ENCODE results near the gene SRC.

Gene SRC

DNA sequence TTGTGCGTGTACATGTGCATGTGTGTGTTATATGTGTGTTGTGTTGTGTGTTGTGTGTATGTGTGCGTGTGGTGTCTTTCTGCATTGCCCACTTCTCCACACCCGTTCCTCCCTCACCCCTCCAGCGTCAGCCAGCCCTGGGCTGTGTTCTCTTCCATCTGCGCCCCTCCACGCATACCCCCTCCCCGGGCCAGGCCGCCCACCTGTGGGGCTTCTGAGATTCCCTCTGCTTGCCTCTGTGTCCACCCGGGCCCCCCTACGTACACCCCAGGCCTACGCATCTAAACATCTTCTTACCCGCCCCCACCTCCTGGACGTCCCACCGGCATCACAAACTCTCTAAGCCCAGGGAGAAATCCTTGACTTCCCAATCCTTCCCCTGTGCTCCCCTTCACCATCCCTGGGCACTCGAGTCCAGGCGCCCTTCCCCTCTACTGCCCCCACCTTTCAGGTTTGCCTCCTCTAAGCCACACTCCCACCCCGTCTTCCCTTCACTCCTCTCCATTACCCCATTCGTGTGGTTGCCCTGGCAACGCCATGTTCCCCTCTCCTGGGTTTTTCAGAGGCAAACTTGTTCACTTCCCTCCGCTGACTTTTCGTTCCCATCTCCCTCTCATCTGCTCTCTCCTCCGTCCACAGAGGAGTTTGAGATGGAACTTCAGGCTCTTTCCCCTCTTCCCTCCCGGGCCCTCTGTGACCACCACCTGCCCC, 93.4 kb downstream of the SRC start:
- TF ChIP-seq, protein P1, sequence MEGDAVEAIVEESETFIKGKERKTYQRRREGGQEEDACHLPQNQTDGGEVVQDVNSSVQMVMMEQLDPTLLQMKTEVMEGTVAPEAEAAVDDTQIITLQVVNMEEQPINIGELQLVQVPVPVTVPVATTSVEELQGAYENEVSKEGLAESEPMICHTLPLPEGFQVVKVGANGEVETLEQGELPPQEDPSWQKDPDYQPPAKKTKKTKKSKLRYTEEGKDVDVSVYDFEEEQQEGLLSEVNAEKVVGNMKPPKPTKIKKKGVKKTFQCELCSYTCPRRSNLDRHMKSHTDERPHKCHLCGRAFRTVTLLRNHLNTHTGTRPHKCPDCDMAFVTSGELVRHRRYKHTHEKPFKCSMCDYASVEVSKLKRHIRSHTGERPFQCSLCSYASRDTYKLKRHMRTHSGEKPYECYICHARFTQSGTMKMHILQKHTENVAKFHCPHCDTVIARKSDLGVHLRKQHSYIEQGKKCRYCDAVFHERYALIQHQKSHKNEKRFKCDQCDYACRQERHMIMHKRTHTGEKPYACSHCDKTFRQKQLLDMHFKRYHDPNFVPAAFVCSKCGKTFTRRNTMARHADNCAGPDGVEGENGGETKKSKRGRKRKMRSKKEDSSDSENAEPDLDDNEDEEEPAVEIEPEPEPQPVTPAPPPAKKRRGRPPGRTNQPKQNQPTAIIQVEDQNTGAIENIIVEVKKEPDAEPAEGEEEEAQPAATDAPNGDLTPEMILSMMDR (IDR thresholded peaks at IDR 0.05; ENCODE audit: low read depth, low read length, missing control alignments), result no peak
- no peak overlapping the region for H3K4me3 ChIP-seq (ENCODE audit: low read depth, low read length)

DNA sequence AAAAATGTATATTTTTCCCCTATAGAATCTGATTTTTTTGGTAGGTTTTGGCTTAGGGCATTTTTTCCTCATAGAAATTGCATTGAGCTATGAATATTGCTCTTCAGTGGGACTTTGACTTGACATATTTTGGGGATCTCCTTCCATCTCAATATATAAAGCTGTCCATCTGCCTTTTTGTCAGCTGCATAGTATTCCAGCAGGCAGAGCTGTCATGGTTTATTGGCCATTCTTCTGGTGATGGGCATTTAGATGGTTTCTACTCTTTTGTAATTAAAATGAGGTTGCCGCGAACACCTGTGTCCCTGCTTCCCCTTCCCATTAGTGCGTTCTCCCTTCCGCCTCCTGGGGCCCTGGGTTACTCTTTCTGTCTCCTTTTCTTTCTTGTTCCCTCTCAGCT, 95.1 kb downstream of the SRC start:
- no peak overlapping the region for H3K4me3 ChIP-seq (ENCODE audit: low read depth, low read length)
- no peak for DNase-seq (ENCODE audit: low read depth)
- in situ Hi-C loops (cut with HindIII; ENCODE audit: low sequenced_read_pairs), result no loop called here

More for the DNA sequence above, 93.4 kb downstream of the SRC start:
- in situ Hi-C loops (cut with HindIII; ENCODE audit: low sequenced_read_pairs), result no loop called here
- no peak for DNase-seq (ENCODE audit: low read depth)

DNA sequence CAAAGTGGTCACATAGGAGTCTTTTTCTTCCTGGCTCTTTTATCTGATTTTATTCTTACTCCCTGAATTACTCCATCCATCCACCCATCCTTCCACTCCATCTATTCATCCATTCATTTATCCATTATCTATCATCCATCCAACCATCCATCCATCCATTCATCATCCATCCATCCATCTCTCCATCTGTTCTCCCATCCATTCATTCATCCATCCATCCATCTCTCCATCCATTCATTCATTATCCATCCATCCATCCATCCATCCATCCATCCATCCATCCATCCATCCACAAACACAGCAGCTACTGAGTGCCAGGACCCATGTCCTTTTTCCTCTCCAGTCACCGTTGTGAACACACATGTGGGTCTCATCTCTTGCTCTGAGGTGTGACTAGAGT, 96.6 kb downstream of the SRC start:
- TF ChIP-seq, protein P1 (IDR thresholded peaks at IDR 0.05; ENCODE audit: low read depth, low read length, missing control alignments), result no peak
- no peak overlapping the region for H3K4me3 ChIP-seq (ENCODE audit: low read depth, low read length)
- in situ Hi-C loops (cut with HindIII; ENCODE audit: low sequenced_read_pairs), result no loop called here
- DNase-seq (ENCODE audit: low read depth), result no peak

More for the DNA sequence above, 95.1 kb downstream of the SRC start:
- TF ChIP-seq, protein P1 (IDR thresholded peaks at IDR 0.05; ENCODE audit: low read depth, low read length, missing control alignments), result no peak

DNA sequence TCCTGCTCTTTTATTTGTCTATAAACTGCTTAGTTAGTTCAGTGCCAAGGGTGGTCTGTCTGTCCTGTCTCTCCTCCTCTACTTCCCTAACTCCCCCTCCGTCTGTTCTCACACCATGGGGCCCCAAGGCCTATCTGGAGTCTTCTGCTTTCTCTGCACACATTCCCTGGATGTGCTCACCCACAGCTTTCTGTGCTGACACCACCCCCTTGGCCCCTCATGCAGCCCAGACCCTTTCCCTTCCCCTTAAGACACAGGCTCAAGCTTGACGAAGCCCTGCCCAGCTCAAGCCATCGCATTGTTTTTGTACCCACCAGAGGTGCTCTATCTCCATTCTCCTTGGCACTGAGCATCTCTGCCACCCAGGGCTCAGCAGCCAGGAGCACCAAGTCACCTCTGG, 97.0 kb downstream of the SRC start:
- in situ Hi-C loops (cut with HindIII; ENCODE audit: low sequenced_read_pairs), result no loop called here
- no peak overlapping the region for H3K4me3 ChIP-seq (ENCODE audit: low read depth, low read length)
- no peak for DNase-seq (ENCODE audit: low read depth)
- TF ChIP-seq, protein P1 (IDR thresholded peaks at IDR 0.05; ENCODE audit: low read depth, low read length, missing control alignments), result no peak

- TF ChIP-seq, protein P1 (IDR thresholded peaks at IDR 0.05; ENCODE audit: low read depth, low read length, missing control alignments), result no peak
- in situ Hi-C loops (cut with HindIII; ENCODE audit: low sequenced_read_pairs), result no loop called here
- DNase-seq (ENCODE audit: low read depth), result no peak
- no peak overlapping the region for H3K4me3 ChIP-seq (ENCODE audit: low read depth, low read length)
Measured at GRCh38 chr20:37443596-37443995, 97.7 kb downstream of the SRC start.

- TF ChIP-seq, protein P1 (IDR thresholded peaks at IDR 0.05; ENCODE audit: low read depth, low read length, missing control alignments), result no peak
- in situ Hi-C loops (cut with HindIII; ENCODE audit: low sequenced_read_pairs), result no loop called here
- no peak overlapping the region for H3K4me3 ChIP-seq (ENCODE audit: low read depth, low read length)
- DNase-seq (ENCODE audit: low read depth), result no peak
Measured at GRCh38 chr20:37445041-37445440, 99.1 kb downstream of the SRC start.
